HG03103 (cell line): ENCODE measurements around the gene ZNF106.

Source experiments
- ATAC-seq: cut with Tn5 transposase; IDR thresholded peaks from one replicate; pipeline ENCODE4 v1.9.1; 2021; ENCODE audit warnings: low read depth; ENCODE audit not compliant: unreplicated experiment

The ZNF106 gene

GRCh38 chr15:42490671-42491538 is at the start of gene ZNF106:
TSS of gene ZNF106 (minus strand) at chr15:42491141. CDS start at chr15:42472289, 18,852 bp downstream.
- peak; percentile 36 for ATAC-seq

- ATAC-seq = no peak
These were observed 42.3 kb upstream of the ZNF106 start for GRCh38 chr15:42533246-42533645.

- no peak for ATAC-seq
These were observed 38.0 kb upstream of the ZNF106 start for GRCh38 chr15:42528970-42529369.

GRCh38 chr15:42523331-42523730 is 32.4 kb upstream of the ZNF106 start:
- no peak for ATAC-seq

- no peak for ATAC-seq
These were observed 20.1 kb upstream of the ZNF106 start for GRCh38 chr15:42511007-42511391.

- ATAC-seq = no peak
These were observed 19.5 kb upstream of the ZNF106 start for GRCh38 chr15:42510258-42511006.

- no peak for ATAC-seq
These were observed 17.3 kb upstream of the ZNF106 start for GRCh38 chr15:42508263-42508690.

- no peak for ATAC-seq
These were observed 16.6 kb upstream of the ZNF106 start for GRCh38 chr15:42507514-42507913.

GRCh38 chr15:42504631-42505030 is 13.7 kb upstream of the ZNF106 start:
- ATAC-seq = no peak

GRCh38 chr15:42503825-42504224 is 12.9 kb upstream of the ZNF106 start:
- no peak for ATAC-seq

GRCh38 chr15:42502477-42502876 is 11.5 kb upstream of the ZNF106 start:
- no peak for ATAC-seq

GRCh38 chr15:42499858-42500609 is 9.1 kb upstream of the ZNF106 start:
- no peak for ATAC-seq

GRCh38 chr15:42498212-42499068 is 7.5 kb upstream of the ZNF106 start:
- ATAC-seq = no peak

GRCh38 chr15:42495361-42496212 is 4.6 kb upstream of the ZNF106 start, which contains the start of gene SNAP23:
TSS of gene SNAP23 (plus strand) at chr15:42495634. CDS start at chr15:42511847, 16,213 bp downstream.
- ATAC-seq = peak; percentile 71

- ATAC-seq = no peak
These were observed 4.0 kb upstream of the ZNF106 start for GRCh38 chr15:42494998-42495360.

- no peak for ATAC-seq
These were observed 2.7 kb upstream of the ZNF106 start for GRCh38 chr15:42493679-42494078.

- no peak for ATAC-seq
These were observed 741 bp upstream of the ZNF106 start for GRCh38 chr15:42491539-42492225.

GRCh38 chr15:42490291-42490670 is 660 bp downstream of the ZNF106 start:
- no peak for ATAC-seq

- ATAC-seq = no peak
These were observed 7.3 kb downstream of the ZNF106 start for GRCh38 chr15:42483677-42484076.
